AG04449 (cell line): Measurements from ENCODE around the gene CCDC142.
"Not testable (repeated sequence)": the region's sequence is repeated elsewhere in the genome, so short reads cannot be mapped to it uniquely, and the experiment has no call there.

Experiments used
- CTCF ChIA-PET: fragments of 350-600 bp; formaldehyde crosslinking; extraction: SDS; loops from one replicate; lab custom pipeline; 2021; ENCODE audit warnings: antibody characterized with exemption; lab: Yijun Ruan, JAX
- POLR2A ChIA-PET: fragments of 400-600, 350-600 bp; formaldehyde crosslinking; extraction: SDS; loops from one replicate; lab custom pipeline; 2020; ENCODE audit warnings: antibody characterized with exemption, inconsistent platforms; lab: Yijun Ruan, JAX
- DNase-seq: peaks from one replicate; pipeline ENCODE4 v3.0.0-alpha.2; 2010; ENCODE audit warnings: low read depth, low spot score
- H3K4me3 ChIP-seq: 2 replicates; pipeline ENCODE4 v1.5.1; 2011; ENCODE audit warnings: low read depth, mild to moderate bottlenecking, control low read depth, low read length
- CTCF ChIP-seq: IDR thresholded peaks from one replicate; pipeline ENCODE4 v1.5.1; 2011; ENCODE audit warnings: mild to moderate bottlenecking, moderate library complexity, low read length, control low read depth, inconsistent platforms; ENCODE audit not compliant: insufficient read depth; ENCODE audit errors: missing control alignments

The CCDC142 gene

GRCh38 chr2:74488643-74489481 is 6.1 kb upstream of the CCDC142 start:
- ChIA-PET CTCF (interaction anchor here (0.6 to 15.3 kb wide), 7 partner anchors 10 to 97 kb away, joined by 3 to 401 read pairs (median 4); partner anchors contain the start of gene PCGF1), POLR2A (interaction anchor here (0.7 to 1.1 kb wide), 3 partner anchors 8 to 88 kb away, joined by 3 read pairs; no protein-coding TSS in a partner anchor)
- H3K4me3 ChIP-seq: no peak overlapping the region
- no peak for DNase-seq
- no peak for TF ChIP-seq CTCF

- ChIA-PET POLR2A (no interaction called here), CTCF (interaction anchor here (0.9 to 15.3 kb wide), 2 partner anchors 98 to 235 kb away, joined by 3 to 401 read pairs; no protein-coding TSS in a partner anchor)
- TF ChIP-seq CTCF: no peak
- DNase-seq: no peak
- H3K4me3 ChIP-seq: no peak overlapping the region
These were observed 3.3 kb upstream of the CCDC142 start for GRCh38 chr2:74486141-74486540.

- ChIA-PET CTCF (interaction anchor here (0.6 to 15.3 kb wide), 18 partner anchors 9 to 154 kb away, joined by 3 to 401 read pairs (median 10); partner anchors contain the start of genes AUP1, HTRA2, INO80B and LBX2), POLR2A (interaction anchor here (1.2 to 3.1 kb wide), 4 partner anchors 17 to 104 kb away, joined by 3 to 10 read pairs (median 6); partner anchors contain the start of genes AUP1 and HTRA2)
- H3K4me3 ChIP-seq: peak overlapping the region; percentile 99
- not testable (repeated sequence) for DNase-seq
These were observed 922 bp upstream of the CCDC142 start for GRCh38 chr2:74483675-74484164.

- H3K4me3 ChIP-seq: peak overlapping the region; percentile 99
- no peak for DNase-seq
- POLR2A ChIA-PET: interaction anchor here (0.8 to 3.1 kb wide), 17 partner anchors 9 to 107 kb away, joined by 3 to 10 read pairs (median 5); partner anchors contain the start of genes AUP1, HTRA2, INO80B and LBX2
- CTCF ChIA-PET: interaction anchor here (1.0 to 15.3 kb wide), 21 partner anchors 9 to 147 kb away, joined by 3 to 401 read pairs (median 9); partner anchors contain the start of genes AUP1, HTRA2, INO80B and LBX2
- no peak for TF ChIP-seq CTCF
These were observed 617 bp downstream of the CCDC142 start for GRCh38 chr2:74481961-74482800.

- no peak for DNase-seq
- POLR2A ChIA-PET: interaction anchor here (0.6 to 3.1 kb wide), 12 partner anchors 8 to 357 kb away, joined by 3 to 10 read pairs (median 4); partner anchors contain the start of genes MRPL53 and WBP1
- CTCF ChIA-PET: interaction anchor here (1.0 to 15.3 kb wide), 15 partner anchors 9 to 148 kb away, joined by 3 to 401 read pairs (median 9); partner anchors contain the start of genes AUP1, HTRA2, INO80B and LBX2
- no peak for TF ChIP-seq CTCF
- peak overlapping the region; percentile 99 for H3K4me3 ChIP-seq
These were observed 1.4 kb downstream of the CCDC142 start for GRCh38 chr2:74481431-74481830.

GRCh38 chr2:74474899-74475298 is 7.9 kb downstream of the CCDC142 start:
- H3K4me3 ChIP-seq: no peak overlapping the region
- ChIA-PET CTCF (interaction anchor here (0.7 to 4.1 kb wide), 4 partner anchors 7 to 169 kb away, joined by 3 to 32 read pairs (median 10); partner anchors contain the start of genes CCDC142 and TTC31), POLR2A (interaction anchor here (2.5 kb wide), 1 partner anchor 16 kb away, joined by 8 read pairs; the partner anchor contains the start of gene WBP1)
- DNase-seq: no peak
- peak; percentile 10 for TF ChIP-seq CTCF
